Heart left ventricle (tissue), 16 donors: ENCODE data around the gene HTR4. TPM values are rescaled to one million over a fixed set of nuclear protein-coding genes. Genes with fewer than 3 reads are reported as not detected.

Source experiments
- ATAC-seq, 4 donors: fragments of 200-7000 bp; cut with Tn5 transposase; one replicate each; pipeline ENCODE4 v1.9.1; 2020 to 2022; ENCODE audit warnings: moderate library complexity in 4 of 4, mild to moderate bottlenecking in 3 of 4, moderate number of reproducible peaks in 1 of 4
- DNase-seq, 5 donors: peaks; one replicate each; pipeline ENCODE4 v3.0.0-alpha.2; 2020
- H3K27ac ChIP-seq, 12 donors: fragments of 200-600 bp; sonication (generic) in 4 of 12; one replicate each; pipeline versions ENCODE4 v1.5.0 to v1.8.0; 2016 to 2022; ENCODE audit warnings: mild to moderate bottlenecking in 2 of 12
- H3K27me3 ChIP-seq, 9 donors: fragments of 200-600 bp; sonication (generic) in 2 of 9; one replicate each; pipeline versions ENCODE4 v1.5.1 to v1.8.0; 2016 to 2022; ENCODE audit warnings: mild to moderate bottlenecking in 3 of 9
- H3K36me3 ChIP-seq, 9 donors: fragments of 200-600 bp; sonication (generic) in 2 of 9; one replicate each; pipeline versions ENCODE4 v1.5.0 to v1.8.0; 2018 to 2022; ENCODE audit warnings: mild to moderate bottlenecking in 2 of 9
- H3K4me1 ChIP-seq, 12 donors: fragments of 200-600 bp; sonication (generic) in 4 of 12; one replicate each; pipeline versions ENCODE4 v1.5.0 to v1.8.0; 2016 to 2022; ENCODE audit warnings: mild to moderate bottlenecking in 3 of 12
- H3K4me3 ChIP-seq, 12 donors: fragments of 200-600 bp; sonication (generic) in 4 of 12; one replicate each; pipeline versions ENCODE4 v1.5.0 to v1.8.0; 2017 to 2022; ENCODE audit warnings: mild to moderate bottlenecking in 9 of 12, moderate library complexity in 4 of 12
- H3K9me3 ChIP-seq, 12 donors: fragments of 200-600 bp; sonication (generic) in 4 of 12; one replicate each; pipeline versions ENCODE4 v1.5.0 to v1.8.0; 2016 to 2022; ENCODE audit warnings: mild to moderate bottlenecking in 1 of 12
- POLR2A ChIP-seq, 2 donors: fragments of 450-650 bp; IDR thresholded peaks; one replicate each; pipeline ENCODE4 v1.6.1; 2017; ENCODE audit warnings: antibody characterized with exemption in 2 of 2, mild to moderate bottlenecking in 2 of 2, moderate library complexity in 2 of 2
- whole genome bisulfite sequencing, 4 donors: extraction: QIAGEN DNeasy Blood & Tissue Kit in 2 of 4; methylation state at CpG; one replicate each; pipeline versions ENCODE4 v1.1.5 to v1.1.7; 2013 to 2018; 5-methylcytosine and 5-hydroxymethylcytosine counted together
- intact Hi-C, 10 donors: fragments of 100-400 bp; cut with DNase I; formaldehyde crosslinking; loops; one replicate each; pipeline versions ENCODE4 v1.11.1 to v1.14.2; 2022
- polyA plus RNA-seq, 2 donors: library from polyadenylated mRNA; stranded (reverse); fragments of 200-250 nt; gene quantifications; one replicate each; pipeline ENCODE4 v1.2.3, GENCODE V29; 2013
- total RNA-seq, 9 donors: library from RNA; depleted of rRNA in 2 of 9; stranded (reverse); fragments of >200 nt in 2 of 9; fragmentation: NEBNext Ultra II Directional in 3 of 9; extraction: Animal tissue kit (Norgen Biotek cat#: 25700) in 3 of 9; gene quantifications; one replicate each; pipeline versions ENCODE4 v1.1.0 to v1.2.4, GENCODE V29; 2016 to 2023
- TF ChIP-seq, protein P1 (sequence below), 12 donors: fragments of 200-600 bp; sonication (generic) in 4 of 12; IDR thresholded peaks; one replicate each; pipeline versions ENCODE4 v1.5.0 to v1.8.0; 2018 to 2022; ENCODE audit warnings: antibody characterized with exemption in 12 of 12, mild to moderate bottlenecking in 5 of 12
- donor health status: ischemic (EF 13 %, LVEDD 7.1; RV severe dilation, severe dysfunction).
- donor health status: healthy with polysubstance abuse.
- donor health status: DM: no; HTN: yes; CAD: no.
- donor health status: DM: no; HTN: no; CAD: no.
- donor health status: ischemic (EF 25% LVEDD 6.9; RV normal size, moderate dysfunction).
- donor health status: ischemic (EF 25% LVEDD 5.7; RV mildly dilated, moderate dysfunction).
- donor health status: healthy.
- donor health status: DM: yes; HTN: yes; CAD: no.
- donor health status: ischemic (EF 35%, LVEDD 5.7; RV mildly dilated, moderate dysfunction).
- donor health status: nonischemic (EF 11% LVEDD 7.7; RV severe dilation, severe dysfunction).
- donor health status: DM: yes; HTN: yes; CAD: no.
- donor health status: PGD.
- donor health status: ischemic (EF 29% LVEDD 5.4; RV normal size, mild dysfunction).
- donor health status: nonischemic (EF 23%, LVEDD 6.1; RV moderate dilation, normal function).

Gene HTR4
- total and polyA plus RNA-seq, 11 donors: 0.11 to 1.6 (median 0.27) TPM; not detected in 4

DNA sequence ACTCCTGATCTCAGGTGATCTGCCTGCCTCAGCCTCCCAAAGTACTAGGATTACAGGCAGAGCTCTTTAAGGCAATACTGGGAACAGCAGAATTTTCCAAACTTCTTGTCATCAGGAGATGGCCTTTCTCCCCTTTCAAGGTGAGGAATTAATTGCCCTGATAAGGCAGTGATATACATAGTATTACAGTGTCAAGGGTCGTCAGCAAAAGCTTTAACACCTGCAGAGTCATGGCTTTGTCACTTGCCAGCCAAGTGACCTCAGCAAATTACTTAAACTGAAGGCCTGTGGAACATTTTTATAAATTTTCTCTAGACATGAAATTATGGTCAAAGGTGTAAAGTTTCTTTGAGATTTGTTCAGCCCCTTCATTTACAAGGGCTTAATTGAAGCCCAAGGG is 211.1 kb downstream of the HTR4 start:
- Histone ChIP-seq H3K9me3 (no peaks in the 10 kb centered on the region), H3K27me3 (no peaks in the 10 kb centered on the region), H3K4me1 (peaks cover 0 to 33% (median 5%) of the 10 kb centered on the region in 12 donors), H3K27ac (no peak overlapping the region), H3K4me3 (no peak overlapping the region), H3K36me3 (peaks cover 0 to 56% (median 53%) of the 10 kb centered on the region in 9 donors)
- DNase-seq (no peak), ATAC-seq (no peak)
- 33 to 50% (median 38%) methylated on average over 1 of the region's 1 CpG for WGBS, 4 donors
- TF ChIP-seq POLR2A (IDR thresholded peaks at IDR 0.05): no peak
- TF ChIP-seq, protein P1, sequence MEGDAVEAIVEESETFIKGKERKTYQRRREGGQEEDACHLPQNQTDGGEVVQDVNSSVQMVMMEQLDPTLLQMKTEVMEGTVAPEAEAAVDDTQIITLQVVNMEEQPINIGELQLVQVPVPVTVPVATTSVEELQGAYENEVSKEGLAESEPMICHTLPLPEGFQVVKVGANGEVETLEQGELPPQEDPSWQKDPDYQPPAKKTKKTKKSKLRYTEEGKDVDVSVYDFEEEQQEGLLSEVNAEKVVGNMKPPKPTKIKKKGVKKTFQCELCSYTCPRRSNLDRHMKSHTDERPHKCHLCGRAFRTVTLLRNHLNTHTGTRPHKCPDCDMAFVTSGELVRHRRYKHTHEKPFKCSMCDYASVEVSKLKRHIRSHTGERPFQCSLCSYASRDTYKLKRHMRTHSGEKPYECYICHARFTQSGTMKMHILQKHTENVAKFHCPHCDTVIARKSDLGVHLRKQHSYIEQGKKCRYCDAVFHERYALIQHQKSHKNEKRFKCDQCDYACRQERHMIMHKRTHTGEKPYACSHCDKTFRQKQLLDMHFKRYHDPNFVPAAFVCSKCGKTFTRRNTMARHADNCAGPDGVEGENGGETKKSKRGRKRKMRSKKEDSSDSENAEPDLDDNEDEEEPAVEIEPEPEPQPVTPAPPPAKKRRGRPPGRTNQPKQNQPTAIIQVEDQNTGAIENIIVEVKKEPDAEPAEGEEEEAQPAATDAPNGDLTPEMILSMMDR (IDR thresholded peaks at IDR 0.05): no peak
- intact Hi-C loops: loop anchor here in 7 of 10 donors (1.0 to 10.0 kb wide), 13 partner anchors 36 to 682 kb away; no protein-coding TSS in a partner anchor

DNA sequence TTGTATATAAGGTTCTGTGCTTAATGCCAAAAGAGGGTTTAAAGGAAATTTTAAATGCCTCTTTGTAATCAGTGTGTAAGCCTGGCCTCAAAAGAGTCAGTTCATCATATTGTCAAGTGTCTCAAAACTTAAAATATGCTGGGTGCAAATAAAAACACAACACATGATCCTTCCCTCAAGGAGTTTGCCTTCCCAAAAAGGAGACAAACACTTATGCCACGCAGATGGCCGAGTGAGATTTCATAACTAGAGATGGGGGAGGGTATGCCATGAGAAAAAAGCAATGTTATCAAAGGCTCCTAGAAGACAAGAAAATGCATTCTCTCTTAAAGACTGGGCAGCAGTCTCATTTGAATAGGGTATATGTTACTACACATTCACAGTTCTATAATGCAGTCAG is 215.4 kb downstream of the HTR4 start:
- Histone ChIP-seq H3K27ac (no peak overlapping the region), H3K27me3 (no peaks in the 10 kb centered on the region), H3K4me3 (no peak overlapping the region), H3K36me3 (peaks cover 0 to 99% (median 93%) of the 10 kb centered on the region in 9 donors), H3K4me1 (peaks cover 0 to 8% (median 0%) of the 10 kb centered on the region in 12 donors), H3K9me3 (no peaks in the 10 kb centered on the region)
- ATAC-seq (no peak), DNase-seq (no peak)
- intact Hi-C loops: no loop called here
- WGBS, 4 donors: 55 to 69% (median 59%) methylated on average over 2 of the region's 2 CpGs
- no peak for TF ChIP-seq POLR2A (IDR thresholded peaks at IDR 0.05)
- TF ChIP-seq, protein P1 (IDR thresholded peaks at IDR 0.05): no peak

DNA sequence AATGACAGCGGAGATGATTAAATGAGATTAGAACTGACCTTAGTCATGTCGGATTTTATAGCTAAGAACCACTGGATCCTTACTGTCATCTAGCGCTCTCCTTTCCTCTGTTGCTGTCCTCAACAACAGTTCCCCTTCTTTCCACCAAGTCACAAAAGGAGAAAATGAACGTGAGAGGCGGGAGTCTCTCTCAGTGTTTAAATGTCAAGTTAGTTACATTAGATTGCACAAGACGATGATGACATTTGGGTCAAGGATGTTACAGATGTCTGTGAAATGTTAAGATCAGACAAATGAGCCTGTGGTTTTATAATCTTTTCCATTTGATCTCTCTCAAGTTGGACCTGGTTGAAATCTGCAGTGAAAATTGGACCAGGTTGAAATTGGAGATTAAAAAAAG is 217.1 kb downstream of the HTR4 start:
- H3K36me3 ChIP-seq: peaks cover 0 to 100% (median 93%) of the 10 kb centered on the region in 9 donors
- no peak overlapping the region for H3K27ac ChIP-seq
- ATAC-seq (no peak), DNase-seq (no peak)
- intact Hi-C loops: no loop called here
- TF ChIP-seq POLR2A (IDR thresholded peaks at IDR 0.05): no peak
- TF ChIP-seq, protein P1 (IDR thresholded peaks at IDR 0.05): no peak
- no peak overlapping the region for H3K4me3 ChIP-seq
- no peaks in the 10 kb centered on the region for H3K27me3 ChIP-seq
- H3K9me3 ChIP-seq: no peaks in the 10 kb centered on the region
- H3K4me1 ChIP-seq: peaks cover 0 to 8% (median 0%) of the 10 kb centered on the region in 12 donors
- 85 to 91% (median 90%) methylated on average over 6 of the region's 6 CpGs for WGBS, 4 donors

DNA sequence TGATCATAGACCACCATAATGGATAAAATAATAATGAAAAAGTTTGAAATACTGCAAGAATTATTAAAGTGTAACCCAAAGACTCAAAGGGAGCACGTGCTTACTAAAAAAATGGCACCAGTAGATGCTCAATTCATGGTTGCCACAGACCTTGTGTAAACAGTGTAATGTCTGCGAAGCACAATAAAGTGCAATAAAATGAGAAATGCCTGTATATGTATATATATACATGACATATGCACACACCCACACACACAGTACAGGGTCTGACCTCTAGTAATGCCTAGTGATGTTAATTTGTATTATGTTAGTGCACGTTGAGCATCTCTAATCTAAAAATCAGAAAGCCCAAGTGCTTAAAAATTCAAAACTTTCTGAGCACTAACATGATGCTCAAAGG is 218.3 kb downstream of the HTR4 start:
- intact Hi-C loops: no loop called here

More for the DNA sequence above, 218.3 kb downstream of the HTR4 start:
- DNase-seq: no peak
- H3K27ac ChIP-seq: no peak overlapping the region
- no peak for TF ChIP-seq POLR2A (IDR thresholded peaks at IDR 0.05)
- TF ChIP-seq, protein P1 (IDR thresholded peaks at IDR 0.05): no peak
- H3K9me3 ChIP-seq: no peaks in the 10 kb centered on the region
- H3K36me3 ChIP-seq: peaks cover 0 to 98% (median 85%) of the 10 kb centered on the region in 9 donors
- H3K4me3 ChIP-seq: no peak overlapping the region
- peaks cover 0 to 8% (median 0%) of the 10 kb centered on the region in 12 donors for H3K4me1 ChIP-seq
- 94 to 98% (median 95%) methylated on average over 3 of the region's 3 CpGs for WGBS, 4 donors
- no peak for ATAC-seq
- no peaks in the 10 kb centered on the region for H3K27me3 ChIP-seq
